Panc1 (cell line): ENCODE measurements around the gene SECTM1. TPM values are rescaled to one million over a fixed set of nuclear protein-coding genes. Genes with fewer than 3 reads are reported as not detected.

Experiments
- ATAC-seq: fragments of 200-7000 bp; cut with Tn5 transposase; 2 replicates; pipeline ENCODE4 v1.9.1; 2020; ENCODE audit warnings: mild to moderate bottlenecking, moderate library complexity
- BruUV-seq: library from RNA; stranded (reverse); fragments of 400-500 nt; replicated peaks from 2 replicates; lab custom pipeline; 2021; lab: Mats Ljungman, UMichigan
- CTCF ChIA-PET: fragments of 300-600 bp; sonication (Branson Sonifier 250); formaldehyde crosslinking; loops from one replicate; lab custom pipeline; 2022; ENCODE audit warnings: antibody characterized with exemption; lab: Charles Lee
- POLR2A ChIA-PET: fragments of 300-600 bp; sonication (Branson Sonifier 250); formaldehyde crosslinking; loops from one replicate; lab custom pipeline; 2022; ENCODE audit warnings: antibody characterized with exemption; lab: Charles Lee
- DNase-seq: peaks from one replicate; pipeline ENCODE4 v3.0.0-alpha.2; 2010; ENCODE audit warnings: low read depth, low spot score
- H3K27ac ChIP-seq: 2 replicates; pipeline ENCODE4 v1.5.1; 2011; ENCODE audit warnings: mild to moderate bottlenecking, low read length, inconsistent platforms
- H3K27me3 ChIP-seq: fragments of 200-500 bp; sonication (Bioruptor generic); 2 replicates; pipeline ENCODE4 v1.6.0; 2014; ENCODE audit warnings: low read length, inconsistent platforms; ENCODE audit not compliant: control insufficient read depth, insufficient read depth
- H3K36me3 ChIP-seq: fragments of 200-500 bp; sonication (Bioruptor generic); 2 replicates; pipeline ENCODE4 v1.5.1; 2014; ENCODE audit warnings: inconsistent platforms, mild to moderate bottlenecking, low read length, moderate library complexity; ENCODE audit not compliant: control insufficient read depth, insufficient read depth
- H3K4me1 ChIP-seq: 2 replicates; pipeline ENCODE4 v1.5.1; 2011; ENCODE audit warnings: inconsistent platforms, mild to moderate bottlenecking, low read length, moderate library complexity; ENCODE audit not compliant: control insufficient read depth, insufficient read depth
- H3K4me3 ChIP-seq, 2 experiments: 2 replicates each; pipeline ENCODE4 v1.5.1; 2011 to 2012; ENCODE audit warnings: low read depth in 2 of 2, low read length in 2 of 2, mild to moderate bottlenecking in 2 of 2, inconsistent platforms in 1 of 2, moderate library complexity in 1 of 2
- H3K9me3 ChIP-seq: fragments of 200-500 bp; sonication (Bioruptor generic); 2 replicates; pipeline ENCODE4 v1.5.1; 2014; ENCODE audit warnings: low read depth, mild to moderate bottlenecking, inconsistent platforms, low read length, moderate library complexity; ENCODE audit not compliant: control insufficient read depth, insufficient read depth
- CTCF ChIP-seq: fragments of 450-650 bp; IDR thresholded peaks from 2 replicates; pipeline ENCODE4 v1.5.1; 2017; ENCODE audit warnings: mild to moderate bottlenecking
- POLR2AphosphoS5 ChIP-seq: IDR thresholded peaks from 2 replicates; pipeline ENCODE4 v1.6.1; 2012; ENCODE audit warnings: mild to moderate bottlenecking, low read depth, low read length, moderate library complexity
- SIN3A ChIP-seq: IDR thresholded peaks from 2 replicates; pipeline ENCODE4 v1.6.1; 2012; ENCODE audit warnings: low read depth, mild to moderate bottlenecking, low read length, moderate library complexity, borderline replicate concordance; ENCODE audit not compliant: insufficient read depth
- TCF7L2 ChIP-seq: IDR thresholded peaks from 2 replicates; pipeline ENCODE4 v1.6.1; 2011; ENCODE audit warnings: mild to moderate bottlenecking, low read depth, low read length, inconsistent platforms
- in situ Hi-C: cut with HindIII; loops from 2 replicates; pipeline ENCODE4 v1.10.0; 2016; ENCODE audit warnings: low sequenced_read_pairs, low pct_unique_long_range_greater_than_20kb
- intact Hi-C: fragments of 100-400 bp; cut with micrococcal nuclease; formaldehyde crosslinking; loops from one replicate; pipeline ENCODE4 v1.10.0; 2022; ENCODE audit not compliant: unreplicated experiment
- total RNA-seq: library from RNA; stranded (reverse); gene quantifications from one replicate; pipeline ENCODE4 v1.2.1, GENCODE V29; 2021; ENCODE audit not compliant: unreplicated experiment
- TF ChIP-seq, protein P1 (sequence below), 2 experiments: IDR thresholded peaks; 2 replicates each; pipeline ENCODE4 v1.6.1; 2011 to 2012; ENCODE audit warnings: low read depth in 2 of 2, control low read depth in 1 of 2, low read length in 1 of 2, mild to moderate bottlenecking in 1 of 2, moderate library complexity in 1 of 2; ENCODE audit not compliant: insufficient read depth in 1 of 2

The SECTM1 gene
- total RNA-seq, 1 experiment from 2014 or later: 5.4 TPM

DNA sequence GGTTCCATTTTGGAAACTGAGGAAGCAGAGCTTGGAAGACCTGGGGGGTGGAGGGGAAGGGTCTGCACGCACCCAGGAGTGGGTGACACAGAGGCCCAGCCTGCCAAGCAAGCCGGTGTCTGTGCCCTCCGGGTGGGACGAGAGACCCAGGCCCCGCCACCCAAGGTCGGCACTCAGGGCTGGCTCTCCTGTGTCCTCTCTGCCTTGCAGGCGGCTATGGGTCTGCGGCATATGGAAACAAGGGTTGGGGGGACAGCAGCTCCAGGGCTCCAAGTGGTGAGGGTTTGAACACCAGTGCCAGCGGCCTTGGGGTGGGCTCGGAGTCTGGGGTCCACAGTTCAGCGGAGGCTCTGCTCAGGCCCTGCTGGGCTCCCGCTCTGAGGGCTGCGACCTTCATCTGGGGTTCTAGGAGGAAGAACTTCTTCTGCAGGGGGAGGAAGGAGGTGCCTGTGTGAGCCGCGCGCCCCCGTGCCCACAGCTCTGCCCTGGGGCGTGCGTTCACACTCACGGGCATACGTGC is 11.6 kb downstream of the SECTM1 start:
- no peak overlapping the region for H3K4me3 ChIP-seq
- H3K27ac ChIP-seq: no peak overlapping the region
- POLR2A ChIA-PET: no interaction called here
- no peaks in the 10 kb centered on the region for H3K27me3 ChIP-seq
- in situ Hi-C loops (no loop called here), intact Hi-C loops (loop anchor here (5.0 kb wide), 1 partner anchor 80 kb away; no protein-coding TSS in a partner anchor)
- CTCF ChIA-PET: interaction anchor here (0.6 to 1.0 kb wide), 2 partner anchors 8 to 22 kb away, joined by 3 read pairs; no protein-coding TSS in a partner anchor
- DNase-seq (no peak), ATAC-seq (peak; percentile 59)
- no peaks in the 10 kb centered on the region for H3K9me3 ChIP-seq
- no peaks in the 10 kb centered on the region for H3K36me3 ChIP-seq
- H3K4me1 ChIP-seq: peaks cover 21% of the 10 kb centered on the region
- BruUV-seq: no TSS peak
- TF ChIP-seq CTCF (no peak), POLR2AphosphoS5 (no peak), TCF7L2 (no peak), SIN3A (no peak)
- TF ChIP-seq, protein P1, sequence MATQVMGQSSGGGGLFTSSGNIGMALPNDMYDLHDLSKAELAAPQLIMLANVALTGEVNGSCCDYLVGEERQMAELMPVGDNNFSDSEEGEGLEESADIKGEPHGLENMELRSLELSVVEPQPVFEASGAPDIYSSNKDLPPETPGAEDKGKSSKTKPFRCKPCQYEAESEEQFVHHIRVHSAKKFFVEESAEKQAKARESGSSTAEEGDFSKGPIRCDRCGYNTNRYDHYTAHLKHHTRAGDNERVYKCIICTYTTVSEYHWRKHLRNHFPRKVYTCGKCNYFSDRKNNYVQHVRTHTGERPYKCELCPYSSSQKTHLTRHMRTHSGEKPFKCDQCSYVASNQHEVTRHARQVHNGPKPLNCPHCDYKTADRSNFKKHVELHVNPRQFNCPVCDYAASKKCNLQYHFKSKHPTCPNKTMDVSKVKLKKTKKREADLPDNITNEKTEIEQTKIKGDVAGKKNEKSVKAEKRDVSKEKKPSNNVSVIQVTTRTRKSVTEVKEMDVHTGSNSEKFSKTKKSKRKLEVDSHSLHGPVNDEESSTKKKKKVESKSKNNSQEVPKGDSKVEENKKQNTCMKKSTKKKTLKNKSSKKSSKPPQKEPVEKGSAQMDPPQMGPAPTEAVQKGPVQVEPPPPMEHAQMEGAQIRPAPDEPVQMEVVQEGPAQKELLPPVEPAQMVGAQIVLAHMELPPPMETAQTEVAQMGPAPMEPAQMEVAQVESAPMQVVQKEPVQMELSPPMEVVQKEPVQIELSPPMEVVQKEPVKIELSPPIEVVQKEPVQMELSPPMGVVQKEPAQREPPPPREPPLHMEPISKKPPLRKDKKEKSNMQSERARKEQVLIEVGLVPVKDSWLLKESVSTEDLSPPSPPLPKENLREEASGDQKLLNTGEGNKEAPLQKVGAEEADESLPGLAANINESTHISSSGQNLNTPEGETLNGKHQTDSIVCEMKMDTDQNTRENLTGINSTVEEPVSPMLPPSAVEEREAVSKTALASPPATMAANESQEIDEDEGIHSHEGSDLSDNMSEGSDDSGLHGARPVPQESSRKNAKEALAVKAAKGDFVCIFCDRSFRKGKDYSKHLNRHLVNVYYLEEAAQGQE (IDR thresholded peaks at IDR 0.05; ENCODE audit: insufficient read depth in 1 of 2, low read depth in 2 of 2, low read length in 1 of 2): no peak

GRCh38 chr17:82320956-82321927 is 12.3 kb downstream of the SECTM1 start:
- CTCF ChIA-PET: interaction anchor here (1.0 kb wide), 1 partner anchor 21 kb away, joined by 3 read pairs; no protein-coding TSS in a partner anchor
- no peak for DNase-seq
- no TSS peak for BruUV-seq

More at GRCh38 chr17:82320956-82321927, 12.3 kb downstream of the SECTM1 start:
- Histone ChIP-seq H3K4me3 (peak overlapping the region in 1 of 2 experiments; percentile 24; a peak in 1 of 4 replicates), H3K27me3 (no peaks in the 10 kb centered on the region), H3K4me1 (peaks cover 21% of the 10 kb centered on the region), H3K27ac (no peak overlapping the region), H3K36me3 (no peaks in the 10 kb centered on the region), H3K9me3 (no peaks in the 10 kb centered on the region)
- POLR2A ChIA-PET: no interaction called here
- ATAC-seq: peak; percentile 57
- in situ Hi-C loops: no loop called here
- TF ChIP-seq CTCF: peak; percentile 99
- TF ChIP-seq POLR2AphosphoS5: no peak
- peak; percentile 98 for TF ChIP-seq TCF7L2
- intact Hi-C loops: loop anchor here (5.0 kb wide), 1 partner anchor 79 kb away; no protein-coding TSS in a partner anchor
